HG03135 (cell line): Measurements from ENCODE around the gene AOPEP.

Experiments used
- ATAC-seq: cut with Tn5 transposase; IDR thresholded peaks from one replicate; pipeline ENCODE4 v1.9.1; 2021; ENCODE audit warnings: mild to moderate bottlenecking, moderate library complexity; ENCODE audit not compliant: unreplicated experiment

The AOPEP gene

DNA sequence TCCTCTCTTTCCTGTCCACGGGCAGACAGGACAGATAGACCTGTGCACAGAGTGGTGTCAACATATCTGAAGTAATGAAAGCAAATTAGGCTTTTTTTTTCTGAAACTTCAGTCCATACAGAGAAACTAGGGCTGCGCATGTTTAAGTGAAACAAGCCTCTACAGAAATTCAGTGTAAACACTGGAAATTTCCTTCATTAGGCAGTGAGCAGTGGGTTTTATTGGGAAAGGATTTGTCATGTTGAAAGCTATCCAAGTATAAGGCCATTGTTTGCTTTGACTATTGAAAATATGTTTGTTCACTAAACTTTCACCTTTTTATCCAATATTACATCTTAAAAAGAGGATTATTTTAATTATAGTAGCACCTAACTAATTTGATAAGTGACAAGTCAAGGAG lies 161.2 kb downstream of the AOPEP start:
- no peak for ATAC-seq

- ATAC-seq = no peak
Observed at GRCh38 chr9:94888775-94889174, 162.3 kb downstream of the AOPEP start.

- ATAC-seq = no peak
Observed at GRCh38 chr9:94889628-94890027, 163.1 kb downstream of the AOPEP start.

DNA sequence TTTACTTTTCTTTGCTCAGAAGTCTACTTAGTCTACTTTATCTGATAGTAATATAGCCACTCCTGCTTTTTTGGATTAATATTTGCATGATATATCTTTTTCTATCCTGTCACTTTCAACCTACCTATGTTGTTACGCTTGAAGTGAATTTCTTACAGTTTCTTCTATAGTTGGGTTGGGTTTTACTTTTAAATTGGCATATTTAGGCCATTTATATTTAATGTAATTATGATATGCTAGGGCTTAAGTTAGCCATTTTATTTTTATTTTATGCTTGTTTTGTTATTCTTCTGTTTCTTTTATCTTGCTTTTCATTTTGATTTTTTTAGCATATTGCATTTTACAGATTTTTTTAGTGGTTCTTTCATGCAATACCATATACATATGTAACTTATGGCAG lies 164.7 kb downstream of the AOPEP start:
- ATAC-seq = no peak

GRCh38 chr9:94892675-94893074 lies 166.2 kb downstream of the AOPEP start:
- ATAC-seq = no peak

- no peak for ATAC-seq
Observed at GRCh38 chr9:94894094-94894699, 167.7 kb downstream of the AOPEP start.

DNA sequence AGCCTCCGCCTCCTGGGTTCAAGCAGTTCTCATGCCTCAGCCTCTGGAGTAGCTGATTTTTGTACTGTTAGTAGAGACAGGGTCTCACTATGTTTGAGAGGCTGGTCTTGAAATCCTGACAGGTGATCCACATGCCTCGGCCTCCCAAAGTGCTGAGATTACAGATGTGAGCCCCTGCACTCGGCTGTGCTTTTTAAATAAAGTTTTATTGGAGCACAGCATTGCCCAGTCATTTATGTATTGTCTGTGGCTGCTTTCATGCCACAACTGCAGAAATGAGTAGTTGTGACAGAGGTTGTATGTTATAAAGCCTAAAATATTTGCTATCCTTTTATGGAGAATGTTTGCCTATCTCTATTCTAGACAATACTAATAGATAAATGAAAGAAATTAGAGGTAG lies 169.2 kb downstream of the AOPEP start:
- no peak for ATAC-seq

DNA sequence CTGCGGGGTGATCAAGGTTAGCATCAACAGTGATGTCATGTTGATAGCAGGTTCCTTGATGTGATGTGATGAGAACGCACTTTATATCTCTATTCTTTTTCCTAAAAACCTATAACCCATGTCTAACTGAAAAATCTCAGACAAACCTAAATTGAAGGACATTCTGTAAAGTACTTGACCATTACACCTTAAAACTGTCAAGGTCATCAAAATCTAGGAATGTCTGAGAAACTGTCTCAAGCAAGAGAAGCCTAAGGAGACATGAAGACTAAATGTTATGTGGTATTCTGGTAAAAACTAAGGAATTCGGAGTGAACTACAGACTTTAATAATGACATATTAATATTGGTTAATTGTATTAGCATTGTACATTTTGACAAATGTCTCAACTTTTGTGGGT lies 170.0 kb downstream of the AOPEP start:
- ATAC-seq = no peak

GRCh38 chr9:94899464-94900221 lies 173.1 kb downstream of the AOPEP start:
- ATAC-seq = no peak

- ATAC-seq = no peak
Observed at GRCh38 chr9:94900222-94901018, 173.9 kb downstream of the AOPEP start.

DNA sequence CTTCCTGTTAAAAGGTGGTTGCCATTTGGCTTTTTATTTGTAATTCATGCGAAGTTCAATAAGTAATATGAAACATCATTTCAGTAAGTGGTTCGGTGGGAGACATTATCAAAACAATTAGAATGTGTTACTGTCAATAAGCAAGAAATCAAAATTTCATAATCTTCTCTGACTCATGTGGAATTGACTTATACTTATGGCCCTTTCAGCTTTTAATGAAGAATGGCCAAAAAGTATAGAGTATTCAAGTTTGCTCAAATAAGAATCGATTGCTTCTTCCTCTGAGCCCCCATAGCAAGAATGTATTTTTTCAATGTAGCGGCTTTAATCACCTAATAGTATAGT lies 174.5 kb downstream of the AOPEP start:
- ATAC-seq = no peak

DNA sequence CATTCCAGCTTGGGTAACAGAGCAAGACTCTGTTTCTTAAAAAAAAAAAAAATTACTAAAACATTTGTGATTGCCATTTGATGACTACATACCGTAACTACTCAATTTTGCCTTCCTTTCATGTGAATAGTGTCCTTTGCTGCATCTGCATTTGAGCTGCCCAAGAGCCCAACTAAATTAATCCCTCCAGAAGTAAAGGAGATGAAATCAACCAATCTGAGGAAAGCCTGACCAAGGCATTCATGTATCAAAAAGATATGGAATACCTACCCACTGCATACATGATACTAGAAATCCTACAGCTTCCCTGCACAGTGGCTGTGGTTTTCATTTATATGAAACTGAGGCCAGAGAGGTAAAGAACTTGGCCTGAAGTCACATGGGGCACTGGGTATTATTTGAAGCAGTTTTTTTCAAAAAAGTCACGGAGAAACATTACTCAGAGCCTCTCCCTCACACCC lies 177.5 kb downstream of the AOPEP start:
- ATAC-seq = no peak

DNA sequence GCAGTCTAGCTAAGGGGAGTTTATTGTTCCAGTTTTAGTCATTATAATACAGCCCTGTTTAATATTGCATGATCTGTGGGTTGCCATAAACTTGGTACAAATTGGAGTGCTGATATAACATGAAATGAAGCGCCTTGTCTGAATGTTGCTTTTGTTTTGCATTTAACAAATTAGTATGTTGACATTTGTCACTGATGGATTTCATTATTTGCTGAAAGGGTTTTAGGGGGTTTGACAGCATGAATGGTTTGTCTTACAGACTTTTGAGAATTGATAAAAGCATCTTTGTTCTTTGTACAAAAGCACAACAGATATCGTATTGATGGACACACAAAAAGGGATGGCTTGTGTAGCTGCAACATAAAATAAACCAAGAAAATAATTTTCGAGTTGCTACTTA lies 178.3 kb downstream of the AOPEP start:
- no peak for ATAC-seq

DNA sequence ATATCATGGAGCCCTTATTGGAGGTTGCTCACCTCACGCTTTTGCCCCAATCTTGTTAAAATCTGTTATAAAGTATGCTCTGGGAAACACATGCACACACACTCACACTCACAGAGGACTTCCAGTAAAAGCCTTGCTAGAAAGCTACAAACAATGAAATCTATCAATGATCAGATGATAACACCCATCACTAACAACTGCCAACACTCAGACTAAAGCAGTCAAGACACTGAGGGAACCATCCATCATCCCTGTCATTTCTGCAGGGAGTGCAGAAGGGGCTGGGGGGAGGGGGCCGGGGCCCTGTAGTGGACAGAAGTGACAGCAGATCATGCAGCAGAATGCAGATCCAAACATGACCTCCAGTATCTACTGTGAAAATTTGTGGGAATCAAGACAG lies 179.1 kb downstream of the AOPEP start:
- no peak for ATAC-seq

DNA sequence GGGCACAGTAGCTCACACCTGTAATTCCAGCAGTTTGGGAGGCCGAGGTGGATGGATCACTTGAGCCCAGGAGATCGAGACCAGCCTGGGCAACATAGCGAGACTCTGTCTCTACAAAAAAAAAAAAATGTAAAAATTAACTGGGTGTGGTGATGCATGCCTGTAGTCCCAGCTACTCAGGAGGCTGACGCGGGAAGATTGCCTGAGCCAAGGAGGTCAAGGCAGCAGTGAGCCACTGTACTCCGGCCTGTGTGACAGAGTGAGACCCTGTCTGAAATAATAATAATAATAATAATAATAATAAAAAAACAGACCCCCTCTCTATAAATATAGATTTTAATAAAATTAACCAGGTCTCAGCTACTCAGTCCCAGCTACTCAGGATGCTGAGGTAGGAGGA lies 179.7 kb downstream of the AOPEP start:
- ATAC-seq = no peak

GRCh38 chr9:94906713-94907112 lies 180.2 kb downstream of the AOPEP start:
- ATAC-seq = no peak

DNA sequence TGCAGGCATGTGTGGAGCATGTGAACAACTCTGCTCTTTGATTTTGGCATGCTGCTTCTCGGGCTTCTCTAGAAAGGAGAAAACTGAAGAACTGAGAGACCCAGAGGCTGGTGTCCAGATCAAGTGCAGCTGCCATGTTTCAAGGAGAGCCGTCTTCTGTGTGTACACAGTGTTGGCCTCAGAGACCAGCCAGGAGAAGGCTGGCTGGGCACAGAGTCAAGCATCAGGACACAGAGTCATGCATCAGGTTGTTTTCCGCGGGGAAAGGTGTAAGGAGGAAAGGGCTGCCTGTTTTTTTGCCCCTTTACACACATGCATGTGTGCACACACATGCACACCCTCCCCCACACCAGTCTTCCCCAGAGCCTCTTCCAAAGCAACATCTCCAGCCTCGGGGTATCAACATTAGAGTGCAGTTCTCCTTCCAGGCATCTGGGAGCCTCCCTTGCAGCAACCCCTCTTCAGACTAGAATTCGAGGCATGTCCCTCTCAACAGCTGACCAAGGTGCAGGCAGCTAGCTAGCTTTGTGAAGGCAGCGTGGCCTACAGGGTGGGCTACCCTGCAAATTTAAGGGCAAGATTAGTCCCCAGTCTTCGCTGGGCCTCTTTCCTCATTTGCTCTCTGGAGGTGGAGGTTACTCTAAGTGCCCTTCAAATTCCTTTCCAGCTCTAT lies 180.9 kb downstream of the AOPEP start:
- ATAC-seq = no peak

GRCh38 chr9:94908011-94908563 lies 181.6 kb downstream of the AOPEP start:
- ATAC-seq = no peak

DNA sequence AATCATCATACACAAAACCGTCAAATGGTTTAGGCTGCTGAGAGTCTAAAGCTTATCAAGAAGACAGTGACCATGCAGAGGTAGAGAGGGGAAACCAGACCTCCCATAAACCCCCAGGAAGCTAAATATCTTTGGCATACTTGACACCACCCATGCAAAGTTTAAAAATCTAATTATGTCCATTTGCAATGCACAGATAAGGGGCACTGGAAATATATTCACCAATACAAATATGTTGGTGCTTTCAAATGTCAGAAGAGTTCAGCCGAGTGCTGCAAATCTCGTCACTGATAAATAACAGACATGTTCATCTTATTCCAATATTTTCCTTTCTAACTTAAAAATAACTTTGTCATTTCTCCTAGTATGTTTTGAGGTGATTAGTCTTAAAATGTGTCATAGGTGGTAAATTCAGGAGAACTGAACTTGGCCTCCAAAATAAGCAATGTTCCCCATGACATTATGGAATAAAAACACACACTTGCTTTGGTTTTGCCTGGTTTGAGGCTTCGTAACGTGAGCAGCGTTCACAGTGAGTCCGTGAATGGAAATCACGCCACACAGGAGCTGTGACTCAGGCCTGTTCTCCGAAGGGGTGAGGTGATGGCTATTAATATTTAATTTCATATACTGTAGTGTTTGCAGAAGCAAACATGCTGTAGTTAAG lies 182.2 kb downstream of the AOPEP start:
- no peak for ATAC-seq

DNA sequence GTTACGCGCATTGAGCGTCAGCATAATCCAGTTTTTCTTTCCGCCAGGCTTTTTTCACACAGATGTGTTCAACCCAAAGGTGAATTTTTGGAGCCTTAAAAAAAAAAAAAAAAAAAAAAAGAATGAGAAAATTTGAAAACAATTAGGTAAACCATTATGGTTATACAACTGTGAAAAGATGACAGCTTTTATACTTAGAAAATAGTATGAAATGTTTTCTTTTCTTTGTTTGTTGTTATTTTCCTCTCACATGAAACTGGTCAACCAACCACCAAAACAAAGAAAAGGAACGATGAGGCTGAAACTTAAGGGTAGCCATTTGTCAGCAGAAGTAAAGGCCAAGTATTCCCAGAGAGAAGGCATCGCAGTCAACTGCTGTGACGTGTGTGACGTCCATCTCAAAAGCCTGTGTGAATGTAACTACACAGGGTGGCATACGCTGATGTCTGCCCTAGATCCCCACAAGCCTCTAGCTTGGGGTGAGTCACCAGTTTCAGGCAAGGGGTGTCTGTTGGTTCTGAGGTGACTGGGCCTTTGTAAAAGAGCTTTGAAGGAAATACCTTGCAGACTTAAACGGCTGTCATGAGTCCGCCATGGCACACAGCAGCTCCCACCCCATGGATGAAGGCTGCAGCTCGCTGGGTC lies 182.9 kb downstream of the AOPEP start:
- no peak for ATAC-seq
